IMR-90 (cell line): ENCODE measurements around the gene GPR107. TPM values are rescaled to one million over a fixed set of nuclear protein-coding genes. Genes with fewer than 3 reads are reported as not detected.

Experiments used
- ATAC-seq: fragments of 200-7000 bp; cut with Tn5 transposase; 2 replicates; pipeline ENCODE4 v1.9.1; 2020; ENCODE audit warnings: low read depth, mild to moderate bottlenecking, moderate library complexity
- BruUV-seq: library from RNA; stranded (reverse); fragments of 400-500 nt; replicated peaks from 2 replicates; lab custom pipeline; 2021; lab: Mats Ljungman, UMichigan
- CTCF ChIA-PET: fragments of 300-600 bp; formaldehyde crosslinking; extraction: SDS; loops from one replicate; lab custom pipeline; 2021; ENCODE audit warnings: antibody characterized with exemption; lab: Yijun Ruan, JAX
- POLR2A ChIA-PET: fragments of 300-600 bp; sonication (Branson Sonifier 250); formaldehyde crosslinking; loops from one replicate; lab custom pipeline; 2022; ENCODE audit warnings: antibody characterized with exemption; ENCODE audit not compliant: unreplicated experiment; lab: Charles Lee
- DNase-seq: peaks from one replicate; pipeline ENCODE4 v3.0.0; 2013
- H2AFZ ChIP-seq: replicated peaks from 2 replicates; pipeline ENCODE3; 2013; ENCODE audit warnings: low read length, mild to moderate bottlenecking; ENCODE audit not compliant: poor library complexity
- H2AK5ac ChIP-seq: 2 replicates; pipeline ENCODE4 v1.6.1; 2013; ENCODE audit warnings: low read depth, low read length, inconsistent platforms
- H2AK9ac ChIP-seq: replicated peaks from 2 replicates; pipeline ENCODE3; 2013; ENCODE audit warnings: mild to moderate bottlenecking, low read depth, low read length, moderate library complexity; ENCODE audit not compliant: poor library complexity
- H2BK120ac ChIP-seq: 2 replicates; pipeline ENCODE4 v1.6.1; 2013; ENCODE audit warnings: low read depth, low read length, inconsistent platforms
- H2BK15ac ChIP-seq: 3 replicates; pipeline ENCODE4 v1.6.1; 2013; ENCODE audit warnings: low read depth, low read length, inconsistent platforms
- H2BK20ac ChIP-seq: 2 replicates; pipeline ENCODE4 v1.6.1; 2013; ENCODE audit warnings: low read depth, mild to moderate bottlenecking, inconsistent platforms, low read length, moderate library complexity
- H2BK5ac ChIP-seq: 2 replicates; pipeline ENCODE4 v1.6.1; 2013; ENCODE audit warnings: mild to moderate bottlenecking, low read depth, low read length, inconsistent platforms; ENCODE audit not compliant: poor library complexity, severe bottlenecking
- H3K14ac ChIP-seq: replicated peaks from 2 replicates; pipeline ENCODE4 v1.6.1; 2013; ENCODE audit warnings: low read depth, low read length, inconsistent platforms
- H3K18ac ChIP-seq: 2 replicates; pipeline ENCODE4 v1.6.1; 2013; ENCODE audit warnings: low read depth, low read length, control low read depth
- H3K23ac ChIP-seq: 2 replicates; pipeline ENCODE4 v1.6.1; 2013; ENCODE audit warnings: low read depth, low read length, inconsistent platforms
- H3K27ac ChIP-seq: 2 replicates; pipeline ENCODE4 v1.5.1; 2013; ENCODE audit warnings: mild to moderate bottlenecking, control low read depth, low read length; ENCODE audit not compliant: insufficient read depth
- H3K27me3 ChIP-seq: 2 replicates; pipeline ENCODE4 v1.6.1; 2013; ENCODE audit warnings: low read length; ENCODE audit not compliant: control insufficient read depth, insufficient read depth
- H3K36me3 ChIP-seq: 2 replicates; pipeline ENCODE4 v1.6.1; 2013; ENCODE audit warnings: low read length, mixed read lengths; ENCODE audit not compliant: control insufficient read depth, insufficient read depth
- H3K4ac ChIP-seq: 2 replicates; pipeline ENCODE4 v1.6.1; 2013; ENCODE audit warnings: low read depth, low read length, inconsistent platforms
- H3K4me1 ChIP-seq: 2 replicates; pipeline ENCODE4 v1.6.1; 2013; ENCODE audit warnings: low read length, mixed read lengths; ENCODE audit not compliant: control insufficient read depth, insufficient read depth
- H3K4me2 ChIP-seq: 2 replicates; pipeline ENCODE4 v1.6.1; 2013; ENCODE audit warnings: low read depth, mild to moderate bottlenecking, control low read depth, low read length, moderate library complexity
- H3K4me3 ChIP-seq: 2 replicates; pipeline ENCODE4 v1.5.1; 2013; ENCODE audit warnings: low read depth, mild to moderate bottlenecking, control low read depth, low read length, moderate library complexity; ENCODE audit not compliant: insufficient read depth
- H3K56ac ChIP-seq: 2 replicates; pipeline ENCODE4 v1.6.1; 2013; ENCODE audit warnings: low read length, inconsistent platforms; ENCODE audit not compliant: insufficient read depth; ENCODE audit errors: extremely low read depth
- H3K79me1 ChIP-seq, 2 experiments: 2 replicates each; pipeline ENCODE4 v1.6.1; 2013; ENCODE audit warnings: low read length in 2 of 2, inconsistent platforms in 1 of 2, low read depth in 1 of 2
- H3K9ac ChIP-seq: 2 replicates; pipeline ENCODE4 v1.6.1; 2013; ENCODE audit warnings: low read depth, low read length, control low read depth
- H3K9me1 ChIP-seq: 2 replicates; pipeline ENCODE4 v1.6.1; 2013; ENCODE audit warnings: low read length, inconsistent platforms; ENCODE audit not compliant: insufficient read depth
- H3K9me3 ChIP-seq: 2 replicates; pipeline ENCODE4 v1.6.1; 2013; ENCODE audit warnings: low read length; ENCODE audit not compliant: control insufficient read depth, insufficient read depth
- H4K20me1 ChIP-seq: 2 replicates; pipeline ENCODE4 v1.6.1; 2013; ENCODE audit warnings: low read length, inconsistent platforms; ENCODE audit not compliant: insufficient read depth
- H4K5ac ChIP-seq: 2 replicates; pipeline ENCODE4 v1.6.1; 2013; ENCODE audit warnings: mild to moderate bottlenecking, low read depth, low read length, control low read depth
- H4K8ac ChIP-seq, 2 experiments: 2 replicates each; pipeline ENCODE4 v1.6.1; 2013; ENCODE audit warnings: low read depth in 2 of 2, low read length in 2 of 2, control low read depth in 1 of 2, inconsistent platforms in 1 of 2
- H4K91ac ChIP-seq: 2 replicates; pipeline ENCODE4 v1.6.1; 2013; ENCODE audit warnings: low read depth, low read length, inconsistent platforms; ENCODE audit not compliant: insufficient read depth
- BHLHE40 ChIP-seq: fragments of 150-350 bp; IDR thresholded peaks from 2 replicates; pipeline ENCODE4 v1.6.1; 2016; ENCODE audit warnings: mild to moderate bottlenecking, low read depth, low read length
- CEBPB ChIP-seq: IDR thresholded peaks from 2 replicates; pipeline ENCODE4 v1.6.1; 2012; ENCODE audit warnings: low read depth, low read length, improper control_type of control experiment
- CHD1 ChIP-seq: IDR thresholded peaks from 2 replicates; pipeline ENCODE4 v1.6.1; 2012; ENCODE audit warnings: low read depth, low read length, improper control_type of control experiment
- FOS ChIP-seq: fragments of 150-350 bp; IDR thresholded peaks from 2 replicates; pipeline ENCODE4 v1.6.1; 2016; ENCODE audit warnings: low read depth, low read length
- MAFK ChIP-seq: IDR thresholded peaks from 2 replicates; pipeline ENCODE4 v1.6.1; 2012; ENCODE audit warnings: low read depth, low read length, improper control_type of control experiment
- MAZ ChIP-seq: IDR thresholded peaks from 2 replicates; pipeline ENCODE4 v1.6.1; 2012; ENCODE audit warnings: low read depth, mild to moderate bottlenecking, low read length, improper control_type of control experiment, moderate library complexity, borderline replicate concordance
- MXI1 ChIP-seq: IDR thresholded peaks from 2 replicates; pipeline ENCODE4 v1.6.1; 2012; ENCODE audit warnings: low read depth, mild to moderate bottlenecking, low read length, moderate library complexity, borderline replicate concordance
- POLR2A ChIP-seq: IDR thresholded peaks from 2 replicates; pipeline ENCODE4 v1.6.1; 2012; ENCODE audit warnings: mild to moderate bottlenecking, low read depth, low read length
- RAD21 ChIP-seq: IDR thresholded peaks from 2 replicates; pipeline ENCODE4 v1.6.1; 2012; ENCODE audit warnings: low read length, improper control_type of control experiment
- RCOR1 ChIP-seq: IDR thresholded peaks from 2 replicates; pipeline ENCODE4 v1.6.1; 2012; ENCODE audit warnings: mild to moderate bottlenecking, low read length, improper control_type of control experiment; ENCODE audit not compliant: insufficient replicate concordance
- RFX5 ChIP-seq: IDR thresholded peaks from 2 replicates; pipeline ENCODE4 v1.8.0; 2012; ENCODE audit warnings: low read depth, mild to moderate bottlenecking, low read length, moderate library complexity
- SMC3 ChIP-seq: fragments of 150-350 bp; IDR thresholded peaks from 2 replicates; pipeline ENCODE4 v1.6.1; 2016; ENCODE audit warnings: low read depth, mild to moderate bottlenecking, antibody characterized with exemption, low read length, moderate library complexity
- WGBS, 2 experiments: methylation state at CpG; one replicate each; pipeline versions ENCODE4 v1.1.5 to v1.1.7; 2013; ENCODE audit warnings: missing lambda C conversion rate in 2 of 2; ENCODE audit not compliant: insufficient read length in 1 of 2; ENCODE audit errors: extremely low coverage in 2 of 2; 5-methylcytosine and 5-hydroxymethylcytosine counted together
- dilution Hi-C: fragments of 300-500 bp; cut with HindIII; formaldehyde crosslinking; loops from one replicate; pipeline ENCODE4 v1.14.3; 2018; ENCODE audit warnings: low sequenced_read_pairs; ENCODE audit not compliant: unreplicated experiment
- in situ Hi-C: fragments of 300-500 bp; cut with MboI; formaldehyde crosslinking; loops from 3 replicates; pipeline ENCODE4 v1.14.3; 2019; ENCODE audit warnings: low sequenced_read_pairs, inconsistent platforms, mixed read lengths
- intact Hi-C: fragments of 100-400 bp; cut with micrococcal nuclease; formaldehyde crosslinking; loops from 2 replicates; pipeline ENCODE4 v1.10.0; 2022
- polyA plus RNA-seq, 3 experiments: library from polyadenylated mRNA; depleted of rRNA; stranded (reverse); fragments of >200 nt; gene quantifications; 2 replicates each; pipeline ENCODE4 v1.2.3, GENCODE V29; 2012; ENCODE audit warnings: low replicate concordance in 1 of 3
- total RNA-seq: library from RNA; depleted of rRNA; stranded (reverse); fragments of >200 nt; gene quantifications from 2 replicates; pipeline ENCODE4 v1.2.3, GENCODE V29; 2012
- TF ChIP-seq, protein P1 (sequence below): conservative IDR thresholded peaks from 2 replicates; pipeline ENCODE4 v1.5.1; 2012; ENCODE audit warnings: mild to moderate bottlenecking, low read depth, low read length, improper control_type of control experiment
- TF ChIP-seq, protein P2 (sequence below): fragments of 150-350 bp; IDR thresholded peaks from 2 replicates; pipeline ENCODE4 v1.6.1; 2016; ENCODE audit warnings: low read depth, mild to moderate bottlenecking, low read length, moderate library complexity, borderline replicate concordance
- TF ChIP-seq, protein P3 (sequence below): fragments of 150-350 bp; IDR thresholded peaks from 2 replicates; pipeline ENCODE4 v1.6.1; 2017; ENCODE audit warnings: mild to moderate bottlenecking, antibody characterized with exemption, low read length, low read depth

The GPR107 gene
- total and polyA plus RNA-seq, 2 of the 4 experiments (the other 2 are of a cell fraction): 16.7 to 21.6 TPM

DNA sequence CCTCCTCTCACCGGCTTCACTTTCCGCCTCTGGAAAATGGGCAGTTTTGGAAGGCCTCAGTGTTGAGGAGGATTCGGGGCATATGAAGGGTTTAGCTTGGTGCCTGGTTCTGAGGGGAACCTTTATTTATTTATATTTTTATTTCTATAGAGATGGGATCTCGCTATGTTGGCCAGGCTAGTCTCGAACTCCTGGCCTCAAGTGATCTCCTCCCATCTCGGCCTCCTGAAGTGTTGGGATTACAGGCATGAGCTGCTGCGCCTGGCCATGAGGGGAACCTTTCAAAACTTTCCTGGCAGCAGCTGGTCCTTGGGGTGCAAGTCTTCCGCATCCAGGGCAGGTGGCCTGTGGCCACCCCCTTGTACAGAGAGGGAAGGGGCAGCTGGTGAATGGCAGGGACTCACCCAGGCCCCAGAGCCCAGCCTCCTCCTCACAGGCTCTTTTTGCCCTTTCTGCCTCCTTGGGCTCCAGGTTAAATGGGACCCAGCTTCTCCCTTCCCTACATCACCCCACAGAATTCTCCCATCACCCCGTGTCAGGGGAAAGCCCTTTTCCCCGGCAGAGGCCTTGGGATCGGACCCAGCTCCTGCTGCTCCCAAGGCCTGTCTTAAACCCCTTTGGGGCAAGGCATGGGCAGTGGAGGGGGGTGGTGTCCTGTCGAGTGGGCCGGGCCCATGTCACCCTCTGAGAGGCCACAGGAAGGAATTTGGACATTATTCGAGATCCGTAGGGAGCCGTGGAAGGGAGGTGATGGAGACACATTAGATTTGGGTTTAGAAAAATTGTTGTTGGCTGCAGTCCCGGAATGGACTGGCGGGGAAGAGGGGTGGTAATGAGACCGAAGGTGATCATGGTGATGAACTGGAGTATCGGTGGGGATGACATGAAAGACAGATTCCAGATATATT lies 124.4 kb downstream of the GPR107 start:
- Histone ChIP-seq H4K8ac (no peak overlapping the region), H3K9ac (no peak overlapping the region), H3K4ac (no peak overlapping the region), H3K14ac (no peak overlapping the region), H4K91ac (no peak overlapping the region), H2AK5ac (no peak overlapping the region), H3K79me1 (peaks cover 29 to 86% of the 10 kb centered on the region in 2 experiments), H3K23ac (no peak overlapping the region), H3K4me2 (no peak overlapping the region), H2AK9ac (peak overlapping the region; percentile 76), H2BK20ac (no peak overlapping the region), H4K5ac (no peak overlapping the region), H2BK120ac (no peak overlapping the region), H2AFZ (no peak overlapping the region), H3K56ac (no peak overlapping the region), H3K18ac (no peak overlapping the region), H3K4me3 (no peak overlapping the region), H3K27me3 (no peaks in the 10 kb centered on the region), H3K27ac (no peak overlapping the region), H3K4me1 (peaks cover 17% of the 10 kb centered on the region), H2BK5ac (no peak overlapping the region), H3K9me1 (peaks cover 32% of the 10 kb centered on the region), H2BK15ac (no peak overlapping the region), H3K36me3 (peaks cover 14% of the 10 kb centered on the region), H3K9me3 (no peaks in the 10 kb centered on the region), H4K20me1 (peaks cover 74% of the 10 kb centered on the region)
- dilution Hi-C loops: no loop called here
- no TSS peak for BruUV-seq
- in situ Hi-C loops: no loop called here
- WGBS, 2 experiments: 17% methylated on average over 1 of the region's 20 CpGs; no CpG with 5 or more reads in 1 of the 2 experiments
- TF ChIP-seq CHD1 (no peak), CEBPB (no peak), RAD21 (no peak), POLR2A (no peak), MXI1 (no peak), MAZ (no peak), MAFK (no peak), RFX5 (no peak), SMC3 (no peak), RCOR1 (no peak), FOS (no peak), BHLHE40 (no peak)
- TF ChIP-seq, protein P1, sequence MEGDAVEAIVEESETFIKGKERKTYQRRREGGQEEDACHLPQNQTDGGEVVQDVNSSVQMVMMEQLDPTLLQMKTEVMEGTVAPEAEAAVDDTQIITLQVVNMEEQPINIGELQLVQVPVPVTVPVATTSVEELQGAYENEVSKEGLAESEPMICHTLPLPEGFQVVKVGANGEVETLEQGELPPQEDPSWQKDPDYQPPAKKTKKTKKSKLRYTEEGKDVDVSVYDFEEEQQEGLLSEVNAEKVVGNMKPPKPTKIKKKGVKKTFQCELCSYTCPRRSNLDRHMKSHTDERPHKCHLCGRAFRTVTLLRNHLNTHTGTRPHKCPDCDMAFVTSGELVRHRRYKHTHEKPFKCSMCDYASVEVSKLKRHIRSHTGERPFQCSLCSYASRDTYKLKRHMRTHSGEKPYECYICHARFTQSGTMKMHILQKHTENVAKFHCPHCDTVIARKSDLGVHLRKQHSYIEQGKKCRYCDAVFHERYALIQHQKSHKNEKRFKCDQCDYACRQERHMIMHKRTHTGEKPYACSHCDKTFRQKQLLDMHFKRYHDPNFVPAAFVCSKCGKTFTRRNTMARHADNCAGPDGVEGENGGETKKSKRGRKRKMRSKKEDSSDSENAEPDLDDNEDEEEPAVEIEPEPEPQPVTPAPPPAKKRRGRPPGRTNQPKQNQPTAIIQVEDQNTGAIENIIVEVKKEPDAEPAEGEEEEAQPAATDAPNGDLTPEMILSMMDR: no peak
- TF ChIP-seq, protein P2, sequence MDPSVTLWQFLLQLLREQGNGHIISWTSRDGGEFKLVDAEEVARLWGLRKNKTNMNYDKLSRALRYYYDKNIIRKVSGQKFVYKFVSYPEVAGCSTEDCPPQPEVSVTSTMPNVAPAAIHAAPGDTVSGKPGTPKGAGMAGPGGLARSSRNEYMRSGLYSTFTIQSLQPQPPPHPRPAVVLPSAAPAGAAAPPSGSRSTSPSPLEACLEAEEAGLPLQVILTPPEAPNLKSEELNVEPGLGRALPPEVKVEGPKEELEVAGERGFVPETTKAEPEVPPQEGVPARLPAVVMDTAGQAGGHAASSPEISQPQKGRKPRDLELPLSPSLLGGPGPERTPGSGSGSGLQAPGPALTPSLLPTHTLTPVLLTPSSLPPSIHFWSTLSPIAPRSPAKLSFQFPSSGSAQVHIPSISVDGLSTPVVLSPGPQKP: no peak
- TF ChIP-seq, protein P3, sequence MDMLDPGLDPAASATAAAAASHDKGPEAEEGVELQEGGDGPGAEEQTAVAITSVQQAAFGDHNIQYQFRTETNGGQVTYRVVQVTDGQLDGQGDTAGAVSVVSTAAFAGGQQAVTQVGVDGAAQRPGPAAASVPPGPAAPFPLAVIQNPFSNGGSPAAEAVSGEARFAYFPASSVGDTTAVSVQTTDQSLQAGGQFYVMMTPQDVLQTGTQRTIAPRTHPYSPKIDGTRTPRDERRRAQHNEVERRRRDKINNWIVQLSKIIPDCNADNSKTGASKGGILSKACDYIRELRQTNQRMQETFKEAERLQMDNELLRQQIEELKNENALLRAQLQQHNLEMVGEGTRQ: no peak
- intact Hi-C loops: no loop called here
- DNase-seq (no peak), ATAC-seq (no peak)
- POLR2A ChIA-PET: no interaction called here
- CTCF ChIA-PET: no interaction called here
